Neural cell (in vitro differentiated cells): ENCODE results near the gene TDRD15. TPM values are rescaled to one million over a fixed set of nuclear protein-coding genes. Genes with fewer than 3 reads are reported as not detected.

ENCODE experiments used
- H2AFZ ChIP-seq: fragments of 200-600, 300-800 bp; sonication (generic), shearing (Covaris generic); 2 replicates; pipeline ENCODE4 v1.6.0; 2014; ENCODE audit warnings: low read depth, mild to moderate bottlenecking, antibody characterized with exemption, low read length, moderate library complexity
- H3F3A ChIP-seq: fragments of 200-600 bp; shearing (Covaris generic); 2 replicates; pipeline ENCODE4 v1.6.1; 2016; ENCODE audit warnings: mild to moderate bottlenecking, moderate library complexity, mixed read lengths, antibody characterized with exemption, low read length; ENCODE audit not compliant: insufficient read depth, poor library complexity, severe bottlenecking
- H3K27ac ChIP-seq: fragments of 200-600, 300-800 bp; sonication (generic), shearing (Covaris generic); 2 replicates; pipeline ENCODE4 v1.5.1; 2014; ENCODE audit warnings: mild to moderate bottlenecking, low read length, moderate library complexity
- H3K27me3 ChIP-seq: fragments of 300-800, 200-600 bp; sonication (generic), shearing (Covaris generic); 2 replicates; pipeline ENCODE4 v1.6.0; 2014; ENCODE audit warnings: mild to moderate bottlenecking, low read depth, low read length, moderate library complexity; ENCODE audit not compliant: insufficient read depth
- H3K36me3 ChIP-seq: fragments of 300-800, 200-600 bp; sonication (generic), shearing (Covaris generic); 2 replicates; pipeline ENCODE4 v1.5.1; 2014; ENCODE audit warnings: mild to moderate bottlenecking, antibody characterized with exemption, low read length, moderate library complexity; ENCODE audit not compliant: insufficient read depth
- H3K4me2 ChIP-seq: fragments of 300-800, 200-600 bp; sonication (generic), shearing (Covaris generic); 2 replicates; pipeline ENCODE4 v1.6.0; 2014; ENCODE audit warnings: mild to moderate bottlenecking, low read length
- H3K4me3 ChIP-seq: fragments of 300-800, 200-600 bp; sonication (generic), shearing (Covaris generic); 2 replicates; pipeline ENCODE4 v1.5.1; 2014; ENCODE audit warnings: mild to moderate bottlenecking, low read length, moderate library complexity
- H3K79me2 ChIP-seq: fragments of 200-600 bp; shearing (Covaris generic); replicated peaks from 2 replicates; pipeline ENCODE4 v1.6.0; 2014; ENCODE audit warnings: mild to moderate bottlenecking, low read length, moderate library complexity; ENCODE audit not compliant: insufficient read depth
- H3K9ac ChIP-seq: fragments of 300-800, 200-600 bp; sonication (generic), shearing (Covaris generic); 2 replicates; pipeline ENCODE4 v1.6.1; 2016; ENCODE audit warnings: mild to moderate bottlenecking, low read length, mixed read lengths
- H3K9me2 ChIP-seq: fragments of 200-600 bp; shearing (Covaris generic); 2 replicates; pipeline ENCODE4 v1.6.1; 2016; ENCODE audit warnings: mild to moderate bottlenecking, low read length, mixed read lengths; ENCODE audit not compliant: insufficient read depth
- H3K9me3 ChIP-seq: fragments of 200-600, 300-800 bp; sonication (generic), shearing (Covaris generic); 2 replicates; pipeline ENCODE4 v1.6.1; 2016; ENCODE audit warnings: mild to moderate bottlenecking, mixed run types, low read length, moderate library complexity, mixed read lengths
- H4K20me1 ChIP-seq: fragments of 200-600 bp; shearing (Covaris generic); 2 replicates; pipeline ENCODE4 v1.6.1; 2016; ENCODE audit warnings: mild to moderate bottlenecking, mixed run types; ENCODE audit not compliant: insufficient read depth
- CTCF ChIP-seq: fragments of 450-650 bp; IDR thresholded peaks from 2 replicates; pipeline ENCODE4 v1.5.1; 2014; ENCODE audit warnings: antibody characterized with exemption, mild to moderate bottlenecking, moderate library complexity; ENCODE audit not compliant: poor library complexity, severe bottlenecking
- EP300 ChIP-seq: fragments of 450-650 bp; conservative IDR thresholded peaks from 2 replicates; pipeline ENCODE4 v1.6.1; 2014; ENCODE audit warnings: antibody characterized with exemption, mild to moderate bottlenecking, moderate library complexity; ENCODE audit not compliant: poor library complexity, severe bottlenecking
- EZH2 ChIP-seq: fragments of 200-600, 300-800 bp; shearing (Covaris generic), sonication (generic); IDR thresholded peaks from 2 replicates; pipeline ENCODE4 v1.6.1; 2014; ENCODE audit warnings: antibody characterized with exemption, low read length, borderline replicate concordance, mild to moderate bottlenecking; ENCODE audit not compliant: insufficient read depth, poor library complexity, severe bottlenecking
- MXI1 ChIP-seq: fragments of 450-650 bp; conservative IDR thresholded peaks from 2 replicates; pipeline ENCODE4 v1.6.1; 2014; ENCODE audit warnings: antibody characterized with exemption, mild to moderate bottlenecking; ENCODE audit not compliant: poor library complexity, severe bottlenecking
- POLR2AphosphoS5 ChIP-seq: IDR thresholded peaks from 2 replicates; pipeline ENCODE4 v1.6.1; 2012
- RAD21 ChIP-seq: fragments of 450-650 bp; conservative IDR thresholded peaks from 2 replicates; pipeline ENCODE4 v1.6.1; 2014; ENCODE audit warnings: antibody characterized with exemption, mild to moderate bottlenecking, moderate library complexity
- SMC3 ChIP-seq: fragments of 450-650 bp; conservative IDR thresholded peaks from 2 replicates; pipeline ENCODE4 v1.6.1; 2014; ENCODE audit warnings: antibody characterized with exemption, mild to moderate bottlenecking, moderate library complexity; ENCODE audit not compliant: poor library complexity
- TAF1 ChIP-seq: IDR thresholded peaks from 2 replicates; pipeline ENCODE4 v1.6.1; 2012; ENCODE audit warnings: low read depth
- polyA minus RNA-seq: library from RNA; depleted of rRNA, polyadenylated mRNA; stranded (reverse); fragments of >200 nt; gene quantifications from 2 replicates; pipeline ENCODE4 v1.2.3, GENCODE V29; 2014
- polyA plus RNA-seq: library from polyadenylated mRNA; depleted of rRNA; stranded (reverse); fragments of >200 nt; gene quantifications from 2 replicates; pipeline ENCODE4 v1.2.3, GENCODE V29; 2014
- TF ChIP-seq, protein P1 (sequence below): IDR thresholded peaks from 2 replicates; pipeline ENCODE4 v1.6.1; 2012; ENCODE audit warnings: borderline replicate concordance

Gene TDRD15
- polyA plus RNA-seq: not detected in 2 replicates
- polyA minus RNA-seq: not detected in 2 replicates

GRCh38 chr2:21123473-21124393, at the start of gene TDRD15:
TSS of gene TDRD15 (plus strand) at chr2:21123968. CDS start at chr2:21137468, 13,500 bp downstream.
- TF ChIP-seq TAF1: no peak
- TF ChIP-seq CTCF: no peak
- no peak for TF ChIP-seq POLR2AphosphoS5
- no peak for TF ChIP-seq EP300
- TF ChIP-seq MXI1: no peak
- no peak for TF ChIP-seq EZH2
- no peak for TF ChIP-seq SMC3
- TF ChIP-seq, protein P1, sequence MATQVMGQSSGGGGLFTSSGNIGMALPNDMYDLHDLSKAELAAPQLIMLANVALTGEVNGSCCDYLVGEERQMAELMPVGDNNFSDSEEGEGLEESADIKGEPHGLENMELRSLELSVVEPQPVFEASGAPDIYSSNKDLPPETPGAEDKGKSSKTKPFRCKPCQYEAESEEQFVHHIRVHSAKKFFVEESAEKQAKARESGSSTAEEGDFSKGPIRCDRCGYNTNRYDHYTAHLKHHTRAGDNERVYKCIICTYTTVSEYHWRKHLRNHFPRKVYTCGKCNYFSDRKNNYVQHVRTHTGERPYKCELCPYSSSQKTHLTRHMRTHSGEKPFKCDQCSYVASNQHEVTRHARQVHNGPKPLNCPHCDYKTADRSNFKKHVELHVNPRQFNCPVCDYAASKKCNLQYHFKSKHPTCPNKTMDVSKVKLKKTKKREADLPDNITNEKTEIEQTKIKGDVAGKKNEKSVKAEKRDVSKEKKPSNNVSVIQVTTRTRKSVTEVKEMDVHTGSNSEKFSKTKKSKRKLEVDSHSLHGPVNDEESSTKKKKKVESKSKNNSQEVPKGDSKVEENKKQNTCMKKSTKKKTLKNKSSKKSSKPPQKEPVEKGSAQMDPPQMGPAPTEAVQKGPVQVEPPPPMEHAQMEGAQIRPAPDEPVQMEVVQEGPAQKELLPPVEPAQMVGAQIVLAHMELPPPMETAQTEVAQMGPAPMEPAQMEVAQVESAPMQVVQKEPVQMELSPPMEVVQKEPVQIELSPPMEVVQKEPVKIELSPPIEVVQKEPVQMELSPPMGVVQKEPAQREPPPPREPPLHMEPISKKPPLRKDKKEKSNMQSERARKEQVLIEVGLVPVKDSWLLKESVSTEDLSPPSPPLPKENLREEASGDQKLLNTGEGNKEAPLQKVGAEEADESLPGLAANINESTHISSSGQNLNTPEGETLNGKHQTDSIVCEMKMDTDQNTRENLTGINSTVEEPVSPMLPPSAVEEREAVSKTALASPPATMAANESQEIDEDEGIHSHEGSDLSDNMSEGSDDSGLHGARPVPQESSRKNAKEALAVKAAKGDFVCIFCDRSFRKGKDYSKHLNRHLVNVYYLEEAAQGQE: no peak
- TF ChIP-seq RAD21: no peak
- no peaks in the 10 kb centered on the region for H3K79me2 ChIP-seq
- H4K20me1 ChIP-seq: no peaks in the 10 kb centered on the region
- H3K4me3 ChIP-seq: no peak within 1 kb of the TSS
- H3K27ac ChIP-seq: no peak within 1 kb of the TSS
- no peaks in the 10 kb centered on the region for H3K9me3 ChIP-seq
- H2AFZ ChIP-seq: no peak within 1 kb of the TSS
- H3K9ac ChIP-seq: no peak within 1 kb of the TSS
- no peak within 1 kb of the TSS for H3K4me2 ChIP-seq
- H3K36me3 ChIP-seq: no peaks in the 10 kb centered on the region
- H3K27me3 ChIP-seq: no peaks in the 10 kb centered on the region
- no peaks in the 10 kb centered on the region for H3F3A ChIP-seq
- no peaks in the 10 kb centered on the region for H3K9me2 ChIP-seq

DNA sequence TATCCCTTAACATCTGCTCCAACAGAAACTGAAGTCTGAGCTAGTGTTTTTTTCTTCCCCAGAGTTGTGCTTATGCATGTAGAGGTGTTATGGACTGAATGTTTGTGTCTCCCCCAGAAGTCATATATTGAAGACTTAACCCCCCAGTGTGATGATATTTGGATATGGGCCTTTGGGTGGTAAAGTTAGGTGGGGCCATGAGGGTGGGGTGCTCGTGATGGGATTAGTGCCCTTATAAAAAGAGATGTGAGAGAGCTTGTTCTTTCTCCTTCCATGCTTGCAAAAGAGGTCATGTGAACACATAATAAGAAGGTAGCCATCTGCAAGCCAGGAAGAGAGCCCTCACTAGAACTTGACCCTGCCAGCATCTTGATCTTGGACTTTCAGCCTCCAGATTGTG, 45.5 kb upstream of the TDRD15 start:
- Histone ChIP-seq H2AFZ (no peak overlapping the region), H4K20me1 (no peaks in the 10 kb centered on the region), H3K4me2 (no peak overlapping the region), H3K9ac (no peak overlapping the region), H3F3A (no peaks in the 10 kb centered on the region), H3K36me3 (no peaks in the 10 kb centered on the region), H3K9me3 (no peaks in the 10 kb centered on the region), H3K27me3 (no peaks in the 10 kb centered on the region), H3K27ac (no peak overlapping the region), H3K9me2 (no peaks in the 10 kb centered on the region), H3K4me3 (no peak overlapping the region), H3K79me2 (no peaks in the 10 kb centered on the region)
- no peak for TF ChIP-seq EZH2
- no peak for TF ChIP-seq CTCF
- no peak for TF ChIP-seq TAF1
